ENCODE data around the gene FAM156A. TPM values are rescaled to one million over a fixed set of nuclear protein-coding genes. Genes with fewer than 3 reads are reported as not detected.
"Not testable (repeated sequence)": the region's sequence is repeated elsewhere in the genome, so short reads cannot be mapped to it uniquely, and the experiment has no call there.

FAM156A gene
- total and polyA plus RNA-seq, 2 of the 8 experiments (the other 6 are each of a cell fraction or from before 2014, with no cell fraction given): 11.7 to 13.6 TPM

DNA sequence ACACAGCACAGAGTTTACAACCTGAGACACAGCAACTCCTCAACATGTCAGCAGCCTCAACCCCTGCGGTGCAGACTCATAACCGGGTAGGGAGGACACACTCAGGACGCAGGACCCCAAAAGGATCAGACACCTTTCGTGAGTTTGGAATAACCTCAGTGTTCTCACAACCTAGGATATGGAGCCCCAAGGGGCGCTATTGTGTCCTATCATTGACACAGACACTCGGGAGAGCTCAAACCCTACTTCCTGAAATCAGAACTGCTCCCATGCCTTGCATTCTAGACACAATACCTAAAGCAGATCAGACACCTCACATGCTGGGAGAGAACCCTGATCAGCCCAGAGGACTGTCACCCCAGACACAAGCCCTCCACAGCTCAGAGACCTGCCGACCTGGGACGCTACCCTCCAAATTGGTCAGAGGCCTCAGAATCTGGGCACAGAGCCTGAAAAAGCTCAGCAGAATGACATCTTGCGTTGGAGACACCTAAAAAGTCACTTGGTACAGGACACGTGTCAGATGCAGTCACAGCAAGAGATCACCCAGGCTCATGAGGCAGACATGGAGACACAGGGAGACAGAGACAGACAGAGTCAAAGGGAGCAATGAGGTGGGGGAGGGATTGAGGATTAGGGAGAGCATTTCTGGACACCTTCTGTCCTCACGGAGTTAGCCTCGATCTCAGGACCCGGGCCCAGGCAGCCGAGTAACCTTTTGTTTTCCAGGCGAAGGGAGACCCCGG, 8.8 kb upstream of the FAM156A start:
- FAIRE-seq; H3K27me3 ChIP-seq (replicated peaks in 1 of 4; ENCODE audit: control insufficient read depth in 3 of 4, extremely low read depth in 1 of 4, insufficient read depth in 3 of 4, low read length in 3 of 4); H2BK120ac ChIP-seq (replicated peaks; ENCODE audit: low read depth, low read length); H3K56ac ChIP-seq (replicated peaks; ENCODE audit: insufficient read length, low read depth, low read length); H2BK5ac ChIP-seq (ENCODE audit: low read depth, low read length); H4K20me1 ChIP-seq (replicated peaks in 1 of 2; ENCODE audit: control insufficient read depth in 1 of 2, insufficient read depth in 2 of 2, low read length in 2 of 2); H3K27ac ChIP-seq (ENCODE audit: low read depth, low read length); DNase-seq (ENCODE audit: low read depth in 1 of 2, low spot score in 2 of 2); H2BK20ac ChIP-seq (ENCODE audit: low read length); POLR2A ChIA-PET (ENCODE audit: partially characterized antibody); H3K18ac ChIP-seq (ENCODE audit: extremely low read depth, low read length); H3K9me3 ChIP-seq (ENCODE audit: insufficient read depth in 2 of 2, low read depth in 1 of 2, low read length in 1 of 2); H3K4me2 ChIP-seq (ENCODE audit: insufficient read depth in 1 of 2, low read depth in 2 of 2, low read length in 2 of 2); H4K5ac ChIP-seq (ENCODE audit: insufficient read length, low read depth, low read length); H3K4me1 ChIP-seq (replicated peaks in 1 of 4; ENCODE audit: control insufficient read depth in 3 of 4, insufficient read depth in 4 of 4, low read length in 3 of 4); H3K4me3 ChIP-seq (ENCODE audit: extremely low read depth in 1 of 4, insufficient read depth in 2 of 4, low read depth in 3 of 4, low read length in 4 of 4); H3K9ac ChIP-seq (replicated peaks in 1 of 4; ENCODE audit: extremely low read depth in 1 of 4, low read depth in 3 of 4, low read length in 3 of 4); H2AK5ac ChIP-seq (ENCODE audit: low read depth, low read length); H2BK15ac ChIP-seq (ENCODE audit: low read length); H3K23ac ChIP-seq (ENCODE audit: insufficient read length); H3K79me2 ChIP-seq (ENCODE audit: control insufficient read depth in 1 of 2, insufficient read depth in 2 of 2, low read length in 2 of 2); H2AFZ ChIP-seq (ENCODE audit: low read length); H4K8ac ChIP-seq (ENCODE audit: extremely low read depth, insufficient read depth, low read length); H3K23me2 ChIP-seq (ENCODE audit: low read depth, low read length); H3K14ac ChIP-seq (ENCODE audit: insufficient read length); H3K79me1 ChIP-seq (ENCODE audit: low read depth, low read length); H3K36me3 ChIP-seq (ENCODE audit: control insufficient read depth in 2 of 4, insufficient read depth in 4 of 4, low read length in 3 of 4); H3K4ac ChIP-seq (replicated peaks; ENCODE audit: insufficient read length, low read depth, low read length); CTCF ChIA-PET (ENCODE audit: partially characterized antibody); H2BK12ac ChIP-seq (ENCODE audit: low read depth, low read length); H4K91ac ChIP-seq (replicated peaks; ENCODE audit: insufficient read length, low read length): not testable (repeated sequence)
- no CpG with 5 or more reads among the region's 16 CpGs for WGBS, 2 experiments (ENCODE audit: extremely low coverage in 1 of 2, insufficient coverage in 1 of 2, insufficient read length in 1 of 2, insufficient replicate concordance in 2 of 2, low coverage in 1 of 2, low lambda C conversion rate in 2 of 2, missing lambda C conversion rate in 1 of 2)

DNA sequence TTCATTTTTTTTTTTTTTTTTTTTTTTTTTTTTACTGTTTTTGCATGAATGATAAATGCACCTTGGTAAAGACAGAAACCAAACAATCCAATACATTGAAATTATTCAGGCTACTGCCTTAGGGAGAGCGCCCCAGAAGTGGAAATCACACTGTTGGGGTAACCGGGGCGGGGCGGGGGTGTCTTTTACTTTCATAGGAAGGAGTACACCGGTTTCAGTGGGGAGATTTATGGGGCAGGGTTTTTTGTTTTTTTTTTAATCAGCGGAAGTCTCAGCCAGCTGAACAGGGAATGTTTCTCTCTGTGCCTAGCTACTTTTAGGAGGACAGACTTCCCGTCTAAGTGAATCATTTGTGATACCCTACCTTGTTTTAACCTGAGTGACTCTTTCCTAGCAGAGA, 643 bp upstream of the FAM156A start:
- H4K8ac ChIP-seq (ENCODE audit: extremely low read depth, insufficient read depth, low read length); H3K79me2 ChIP-seq (ENCODE audit: control insufficient read depth in 1 of 2, insufficient read depth in 2 of 2, low read length in 2 of 2); H4K91ac ChIP-seq (replicated peaks; ENCODE audit: insufficient read length, low read length); H3K14ac ChIP-seq (ENCODE audit: insufficient read length); CTCF ChIA-PET (ENCODE audit: partially characterized antibody); FAIRE-seq; H3K4ac ChIP-seq (replicated peaks; ENCODE audit: insufficient read length, low read depth, low read length); H3K27ac ChIP-seq (ENCODE audit: low read depth, low read length); H3K27me3 ChIP-seq (replicated peaks in 1 of 4; ENCODE audit: control insufficient read depth in 3 of 4, extremely low read depth in 1 of 4, insufficient read depth in 3 of 4, low read length in 3 of 4); H2BK12ac ChIP-seq (ENCODE audit: low read depth, low read length); H3K9ac ChIP-seq (replicated peaks in 1 of 4; ENCODE audit: extremely low read depth in 1 of 4, low read depth in 3 of 4, low read length in 3 of 4); H3K4me1 ChIP-seq (replicated peaks in 1 of 4; ENCODE audit: control insufficient read depth in 3 of 4, insufficient read depth in 4 of 4, low read length in 3 of 4); DNase-seq (ENCODE audit: low read depth in 1 of 2, low spot score in 2 of 2); H3K79me1 ChIP-seq (ENCODE audit: low read depth, low read length); H3K9me3 ChIP-seq (ENCODE audit: insufficient read depth in 2 of 2, low read depth in 1 of 2, low read length in 1 of 2); H3K18ac ChIP-seq (ENCODE audit: extremely low read depth, low read length); POLR2A ChIA-PET (ENCODE audit: partially characterized antibody); H2BK15ac ChIP-seq (ENCODE audit: low read length); H4K5ac ChIP-seq (ENCODE audit: insufficient read length, low read depth, low read length); H2BK120ac ChIP-seq (replicated peaks; ENCODE audit: low read depth, low read length); H3K56ac ChIP-seq (replicated peaks; ENCODE audit: insufficient read length, low read depth, low read length); H2AFZ ChIP-seq (ENCODE audit: low read length); H3K36me3 ChIP-seq (ENCODE audit: control insufficient read depth in 2 of 4, insufficient read depth in 4 of 4, low read length in 3 of 4); H2BK20ac ChIP-seq (ENCODE audit: low read length); H4K20me1 ChIP-seq (replicated peaks in 1 of 2; ENCODE audit: control insufficient read depth in 1 of 2, insufficient read depth in 2 of 2, low read length in 2 of 2); H2AK5ac ChIP-seq (ENCODE audit: low read depth, low read length); H3K4me2 ChIP-seq (ENCODE audit: insufficient read depth in 1 of 2, low read depth in 2 of 2, low read length in 2 of 2); H3K4me3 ChIP-seq (ENCODE audit: extremely low read depth in 1 of 4, insufficient read depth in 2 of 4, low read depth in 3 of 4, low read length in 4 of 4); H3K23me2 ChIP-seq (ENCODE audit: low read depth, low read length); H2BK5ac ChIP-seq (ENCODE audit: low read depth, low read length); H3K23ac ChIP-seq (ENCODE audit: insufficient read length): not testable (repeated sequence)
- WGBS, 2 experiments (ENCODE audit: extremely low coverage in 1 of 2, insufficient coverage in 1 of 2, insufficient read length in 1 of 2, insufficient replicate concordance in 2 of 2, low coverage in 1 of 2, low lambda C conversion rate in 2 of 2, missing lambda C conversion rate in 1 of 2): no CpG with 5 or more reads among the region's 7 CpGs
